Measurements from ENCODE around the gene PRKCH. TPM values are rescaled to one million over a fixed set of nuclear protein-coding genes. Genes with fewer than 3 reads are reported as not detected.

Gene PRKCH
- polyA plus RNA-seq, 10 donors = 10.6 to 17.9 (median 15.0) TPM

- no peak for DNase-seq
These were observed 14.4 kb downstream of the PRKCH start for GRCh38 chr14:61335671-61336275.

GRCh38 chr14:61337893-61338292, 16.5 kb downstream of the PRKCH start:
- DNase-seq = no peak

DNA sequence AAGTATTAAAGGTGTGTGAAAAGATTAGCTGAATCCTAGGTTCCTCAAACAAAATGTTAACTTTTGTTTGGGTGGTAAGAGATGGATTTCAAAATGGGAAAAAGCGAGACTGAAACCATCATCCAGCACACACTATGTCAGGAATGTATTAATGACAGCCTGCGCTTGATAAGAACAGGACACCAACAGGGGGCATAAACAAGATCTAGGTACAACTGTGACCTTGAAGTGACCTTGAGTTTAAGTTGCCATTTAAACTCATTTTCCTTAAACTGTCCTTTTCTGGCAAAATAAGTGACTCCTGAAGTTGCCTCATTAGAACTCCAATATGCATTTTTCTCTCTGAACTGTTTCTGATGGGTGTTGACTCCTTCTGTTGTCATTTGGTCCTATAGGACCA, 17.1 kb downstream of the PRKCH start:
- DNase-seq = no peak

GRCh38 chr14:61341275-61342206, 20.2 kb downstream of the PRKCH start:
- DNase-seq = no peak

GRCh38 chr14:61342486-61342885, 21.1 kb downstream of the PRKCH start:
- no peak for DNase-seq

- DNase-seq = no peak
These were observed 21.6 kb downstream of the PRKCH start for GRCh38 chr14:61342932-61343331.

DNA sequence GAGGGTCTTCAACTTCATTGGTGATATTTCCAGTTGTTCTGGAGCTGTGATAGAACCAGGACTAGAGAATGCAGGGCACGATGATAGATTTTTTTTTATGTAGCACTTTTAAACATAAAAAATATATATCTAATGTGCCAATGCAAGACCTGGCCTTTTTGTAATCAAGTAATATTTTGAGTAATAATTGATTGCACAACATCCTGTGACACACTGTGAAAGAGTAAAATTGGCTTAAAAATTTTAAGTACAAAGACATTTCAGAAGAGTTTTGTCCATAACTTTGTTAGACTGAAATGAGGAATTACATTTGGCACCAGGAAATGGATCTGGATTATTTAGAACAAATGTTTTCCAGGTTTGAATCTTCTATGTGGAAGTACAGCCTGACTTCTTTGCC, 22.1 kb downstream of the PRKCH start:
- DNase-seq = no peak

- DNase-seq = no peak
These were observed 22.6 kb downstream of the PRKCH start for GRCh38 chr14:61343991-61344405.

GRCh38 chr14:61344437-61345150, 23.2 kb downstream of the PRKCH start:
- no peak for DNase-seq

DNA sequence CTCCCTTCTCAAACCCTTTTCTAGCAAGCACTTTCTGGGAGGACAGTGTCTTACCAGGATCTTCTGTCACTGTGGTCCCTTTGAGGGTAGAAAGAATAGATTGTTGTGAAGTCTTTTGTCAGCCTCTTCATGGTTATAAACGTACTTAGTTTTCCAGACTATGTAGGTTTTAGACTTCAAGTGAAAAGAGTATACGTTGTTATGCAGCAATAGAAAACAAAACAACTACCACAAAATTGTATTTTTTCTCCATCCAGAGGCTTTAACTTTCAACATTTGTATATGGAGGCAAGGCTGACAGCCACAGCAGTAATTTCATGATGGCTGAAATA, 23.7 kb downstream of the PRKCH start:
- no peak for DNase-seq

DNA sequence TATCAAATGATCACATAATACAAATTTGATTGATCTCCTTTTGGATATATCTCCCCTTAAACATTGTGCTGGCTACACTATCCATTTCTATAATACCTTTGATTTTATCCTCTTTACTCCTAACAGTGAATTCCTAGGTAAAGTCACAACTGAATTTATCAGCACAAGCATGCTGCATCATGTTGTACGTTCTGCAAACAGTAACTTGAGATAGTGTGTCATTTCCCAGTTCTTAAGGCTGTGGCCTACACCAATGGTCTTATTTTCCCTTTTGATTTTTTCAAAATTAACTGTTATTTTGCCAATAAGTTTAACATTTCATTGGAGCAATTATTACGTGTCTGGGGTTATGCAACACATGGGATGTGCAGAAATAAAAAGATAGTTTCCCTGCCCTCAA, 24.8 kb downstream of the PRKCH start:
- DNase-seq = no peak

DNA sequence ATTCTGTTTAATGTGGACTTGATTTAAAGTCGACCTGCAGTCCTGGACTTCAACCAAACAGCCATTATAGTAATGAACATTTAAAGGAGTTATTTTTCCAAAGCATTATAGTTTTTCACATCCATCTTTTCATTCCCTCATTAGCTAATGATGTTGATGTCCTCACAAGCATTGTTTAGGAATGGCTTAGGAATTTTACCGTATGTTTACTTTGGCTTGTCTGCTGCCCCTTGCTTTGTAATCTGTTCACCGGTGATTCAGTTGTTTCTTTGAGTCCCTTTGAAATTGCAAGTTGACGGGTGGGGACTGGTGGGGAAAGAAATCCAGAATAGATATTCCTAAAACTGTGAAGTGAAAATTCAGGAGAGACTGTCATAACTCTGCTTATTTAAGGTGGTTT, 25.4 kb downstream of the PRKCH start:
- DNase-seq = no peak

- DNase-seq = no peak
These were observed 26.6 kb downstream of the PRKCH start for GRCh38 chr14:61347826-61348443.

DNA sequence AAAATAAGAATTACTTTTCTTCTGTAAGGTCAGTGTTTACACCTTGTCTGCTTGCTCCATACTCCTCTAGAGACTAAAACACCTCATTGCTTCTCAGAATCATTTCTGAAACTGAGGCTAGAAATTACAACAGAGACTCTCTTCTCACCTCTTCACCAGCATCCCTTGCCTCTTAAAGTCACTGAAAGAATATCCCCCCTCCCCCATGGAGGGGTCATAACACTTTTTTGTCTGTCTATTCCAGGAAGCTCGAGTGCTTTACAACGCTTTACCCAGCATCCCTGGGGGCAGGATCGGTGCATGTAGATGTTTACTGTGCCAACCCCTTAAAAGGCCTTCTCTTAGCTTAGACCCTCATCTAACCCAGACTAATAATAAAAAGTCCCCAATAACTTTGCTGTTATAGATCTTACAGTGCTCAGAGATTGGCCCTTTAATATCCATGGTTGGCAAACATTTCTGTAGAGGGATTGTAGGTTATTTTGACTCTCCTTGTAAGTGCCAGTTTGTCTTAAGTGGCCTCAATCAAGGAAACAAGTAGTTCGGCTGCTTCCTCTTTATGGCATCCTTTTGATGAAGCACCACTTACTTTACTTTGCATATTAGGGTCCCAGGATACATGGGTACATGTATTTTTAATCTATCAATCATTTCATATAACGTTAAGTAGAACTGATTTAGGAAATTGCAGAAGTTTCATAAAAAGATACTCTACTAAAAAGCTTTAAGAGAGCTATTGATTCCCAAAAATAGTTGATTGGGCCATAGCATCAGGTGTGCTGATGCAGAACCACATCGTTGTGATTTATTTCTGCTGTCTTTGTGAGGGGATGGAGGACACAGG, 29.3 kb downstream of the PRKCH start:
- DNase-seq = no peak

GRCh38 chr14:61351477-61351876, 30.1 kb downstream of the PRKCH start:
- DNase-seq = no peak

DNA sequence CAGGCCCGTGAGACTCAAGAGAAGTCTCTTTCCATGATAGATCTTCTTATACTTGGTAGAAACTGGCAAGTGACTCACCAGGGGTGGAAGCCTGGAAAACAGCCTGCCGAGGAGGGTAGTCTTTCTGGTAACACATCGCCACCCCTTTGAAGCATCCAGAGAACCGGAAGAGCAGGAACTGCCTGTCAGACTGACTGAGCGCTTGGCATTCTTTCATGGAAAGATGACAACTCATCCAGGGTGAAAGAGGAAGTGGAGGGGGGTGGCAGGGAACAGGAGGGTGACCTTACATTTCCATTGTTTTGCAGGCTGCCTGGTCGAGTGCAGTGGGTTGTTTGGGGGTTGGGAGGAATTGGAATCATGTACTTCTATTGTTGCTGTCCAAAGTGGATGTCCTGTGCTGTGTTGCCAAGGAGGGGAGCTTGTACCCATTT, 34.5 kb downstream of the PRKCH start:
- peak in 2 of 3 donors; percentile 19 to 43 for DNase-seq

GRCh38 chr14:61357123-61357522, 35.7 kb downstream of the PRKCH start:
- DNase-seq = no peak

- DNase-seq = no peak
These were observed 37.3 kb downstream of the PRKCH start for GRCh38 chr14:61358554-61359226.

GRCh38 chr14:61360796-61361525, 39.6 kb downstream of the PRKCH start:
- DNase-seq = no peak
